GM15510 (cell line): ENCODE data around the gene ARL16.
A peak's percentile ranks its signal among the peaks of the same experiment; 100 is the strongest.

Experiments
- POLR2A ChIP-seq: IDR thresholded peaks from 3 replicates; pipeline ENCODE4 v1.6.1; 2011; ENCODE audit warnings: borderline replicate concordance; ENCODE audit not compliant: insufficient read length; ENCODE audit errors: extremely low read depth

The ARL16 gene

GRCh38 chr17:81703747-81704654, 20.4 kb upstream of the ARL16 start:
- TF ChIP-seq POLR2A, result no peak

- peak; percentile 95 for TF ChIP-seq POLR2A
Measured at GRCh38 chr17:81702934-81703746, 19.5 kb upstream of the ARL16 start, which contains the start of gene MRPL12. TSS of gene MRPL12 (plus strand) at chr17:81703367. CDS start at chr17:81703502, 135 bp downstream.

DNA sequence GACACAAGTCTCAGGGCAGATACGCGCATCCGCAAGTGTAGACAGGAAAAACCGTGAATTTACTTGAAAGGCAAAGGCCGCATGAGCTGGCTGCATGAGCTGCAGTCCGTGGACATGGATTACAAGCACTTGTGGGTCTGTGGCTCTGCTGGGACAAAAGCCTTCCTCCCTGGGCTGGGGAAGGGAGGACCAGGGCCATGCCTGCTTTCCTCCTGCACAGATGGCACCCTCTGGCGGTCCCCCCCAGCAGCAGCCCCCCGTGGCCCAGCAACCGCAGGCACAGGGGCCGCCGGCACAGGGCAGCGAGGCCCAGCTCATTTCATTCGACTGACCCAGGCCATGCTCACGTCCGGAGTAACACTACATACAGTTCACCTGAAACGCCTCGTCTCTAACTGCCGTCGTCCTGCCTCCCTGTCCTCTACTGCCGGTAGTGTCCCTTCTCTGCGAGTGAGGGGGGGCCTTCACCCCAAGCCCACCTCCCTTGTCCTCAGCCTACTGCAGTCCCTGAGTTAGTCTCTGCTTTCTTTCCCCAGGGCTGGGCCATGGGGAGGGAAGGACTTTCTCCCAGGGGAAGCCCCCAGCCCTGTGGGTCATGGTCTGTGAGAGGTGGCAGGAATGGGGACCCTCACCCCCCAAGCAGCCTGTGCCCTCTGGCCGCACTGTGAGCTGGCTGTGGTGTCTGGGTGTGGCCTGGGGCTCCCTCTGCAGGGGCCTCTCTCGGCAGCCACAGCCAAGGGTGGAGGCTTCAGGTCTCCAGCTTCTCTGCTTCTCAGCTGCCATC, 17.9 kb upstream of the ARL16 start:
- TF ChIP-seq POLR2A, result no peak

DNA sequence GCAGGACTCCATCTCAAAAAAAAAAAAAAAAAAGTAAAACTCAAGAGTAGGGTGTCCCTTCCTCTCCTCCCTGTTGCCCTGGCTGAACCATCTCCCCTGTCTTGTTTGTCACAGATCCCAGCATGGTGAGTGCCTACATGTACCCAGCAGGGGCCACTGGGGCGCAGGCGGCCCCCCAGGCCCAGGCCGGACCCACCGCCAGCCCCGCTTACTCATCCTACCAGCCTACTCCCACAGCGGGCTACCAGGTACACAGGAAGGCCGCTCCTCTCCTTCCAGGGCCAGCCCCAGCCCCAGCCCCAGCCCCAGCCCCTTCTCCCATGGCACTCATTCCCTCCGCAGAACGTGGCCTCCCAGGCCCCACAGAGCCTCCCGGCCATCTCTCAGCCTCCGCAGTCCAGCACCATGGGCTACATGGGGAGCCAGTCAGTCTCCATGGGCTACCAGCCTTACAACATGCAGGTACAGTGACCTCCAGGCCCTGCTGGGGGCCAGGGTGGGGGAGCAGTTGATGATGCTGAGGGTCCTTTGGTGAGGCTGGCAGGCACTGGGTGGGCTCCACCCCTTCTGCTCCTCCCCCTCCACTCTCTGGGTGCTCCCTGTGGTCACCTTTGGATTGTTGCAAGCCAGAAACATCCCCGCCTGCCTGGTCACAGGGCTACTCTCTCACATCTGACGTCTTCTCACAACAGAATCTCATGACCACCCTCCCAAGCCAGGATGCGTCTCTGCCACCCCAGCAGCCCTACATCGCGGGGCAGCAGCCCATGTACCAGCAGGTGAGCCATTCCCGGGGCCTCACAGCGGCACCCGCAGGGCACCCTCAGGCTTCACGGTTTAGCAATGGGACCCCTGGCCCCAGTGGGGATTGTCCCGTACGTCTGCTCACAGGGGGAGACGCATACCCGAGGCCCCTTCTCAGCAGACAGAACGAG, 17.0 kb upstream of the ARL16 start:
- TF ChIP-seq POLR2A, result no peak

- TF ChIP-seq POLR2A, result no peak
Measured at GRCh38 chr17:81697261-81698044, 13.9 kb upstream of the ARL16 start.

DNA sequence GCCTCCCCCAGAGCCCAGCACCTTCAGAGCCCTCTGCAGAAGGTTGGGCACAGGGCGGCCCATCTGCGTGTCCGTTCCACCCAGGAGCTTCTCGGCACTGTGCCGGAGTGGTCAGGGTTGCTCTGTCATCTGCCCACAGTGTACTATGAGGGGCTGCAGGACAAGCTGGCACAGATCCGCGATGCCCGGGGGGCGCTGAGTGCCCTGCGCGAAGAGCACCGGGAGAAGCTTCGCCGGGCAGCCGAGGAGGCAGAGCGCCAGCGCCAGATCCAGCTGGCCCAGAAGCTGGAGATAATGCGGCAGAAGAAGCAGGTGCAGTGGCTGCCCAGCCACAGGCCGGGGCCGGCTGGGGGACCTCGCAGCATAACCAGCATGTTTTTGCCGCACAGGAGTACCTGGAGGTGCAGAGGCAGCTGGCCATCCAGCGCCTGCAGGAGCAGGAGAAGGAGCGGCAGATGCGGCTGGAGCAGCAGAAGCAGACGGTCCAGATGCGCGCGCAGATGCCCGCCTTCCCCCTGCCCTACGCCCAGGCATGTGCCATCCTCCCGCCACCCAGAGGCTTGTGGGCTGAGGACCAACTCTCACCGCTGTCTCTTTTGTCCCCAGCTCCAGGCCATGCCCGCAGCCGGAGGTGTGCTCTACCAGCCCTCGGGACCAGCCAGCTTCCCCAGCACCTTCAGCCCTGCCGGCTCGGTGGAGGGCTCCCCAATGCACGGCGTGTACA, 12.8 kb upstream of the ARL16 start:
- TF ChIP-seq POLR2A, result no peak

DNA sequence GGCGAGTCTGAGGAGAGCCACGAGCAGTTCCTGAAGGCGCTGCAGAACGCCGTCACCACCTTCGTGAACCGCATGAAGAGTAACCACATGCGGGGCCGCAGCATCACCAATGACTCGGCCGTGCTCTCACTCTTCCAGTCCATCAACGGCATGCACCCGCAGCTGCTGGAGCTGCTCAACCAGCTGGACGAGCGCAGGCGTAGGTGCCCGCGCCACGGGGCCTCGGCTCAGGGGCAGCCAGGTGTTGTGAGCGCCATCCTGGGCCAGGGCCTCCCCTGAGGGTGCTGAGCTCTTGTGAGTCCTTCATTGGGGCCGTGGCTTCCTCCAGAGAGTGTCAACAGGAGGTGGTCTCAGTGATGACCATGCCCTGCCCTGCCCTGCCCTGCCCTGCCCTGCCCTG, 12.2 kb upstream of the ARL16 start:
- TF ChIP-seq POLR2A, result no peak

DNA sequence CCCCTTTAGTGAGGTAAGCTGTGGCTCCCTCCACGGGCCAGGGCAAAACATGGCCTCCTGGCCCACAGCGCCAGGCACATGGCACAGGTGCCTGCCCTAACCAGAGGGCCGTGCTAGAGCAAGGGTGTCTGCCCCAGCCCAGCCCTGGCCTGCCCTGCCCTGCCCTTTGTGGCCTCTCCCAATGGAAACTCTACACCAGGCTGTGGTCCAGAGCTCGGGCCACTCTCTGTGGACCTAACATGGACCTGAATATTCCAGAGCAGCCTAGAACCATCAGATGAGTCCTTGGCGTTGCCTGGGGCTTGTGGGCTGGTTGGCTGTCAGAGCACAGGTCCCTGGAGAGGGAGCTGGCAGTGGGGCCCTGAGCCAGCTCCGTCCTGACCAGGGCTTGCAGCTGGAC, 11.6 kb upstream of the ARL16 start:
- TF ChIP-seq POLR2A, result no peak

DNA sequence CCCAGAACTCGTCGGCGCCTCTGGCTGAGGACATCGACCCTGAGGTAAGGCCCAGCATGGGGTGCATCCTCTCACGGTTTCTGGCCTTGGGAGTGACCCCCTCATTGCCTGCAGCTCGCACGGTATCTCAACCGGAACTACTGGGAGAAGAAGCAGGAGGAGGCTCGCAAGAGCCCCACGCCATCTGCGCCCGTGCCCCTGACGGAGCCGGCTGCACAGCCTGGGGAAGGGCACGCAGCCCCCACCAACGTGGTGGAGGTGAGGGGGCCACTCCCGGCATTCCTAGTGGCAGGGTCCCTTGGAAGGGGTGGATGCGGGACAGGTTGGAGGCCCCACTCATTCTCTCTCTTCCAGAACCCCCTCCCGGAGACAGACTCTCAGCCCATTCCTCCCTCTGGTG, 11.2 kb upstream of the ARL16 start:
- TF ChIP-seq POLR2A, result no peak

- TF ChIP-seq POLR2A, result no peak
Measured at GRCh38 chr17:81693509-81694210, 10.1 kb upstream of the ARL16 start.

GRCh38 chr17:81691608-81692007, 8.0 kb upstream of the ARL16 start:
- TF ChIP-seq POLR2A, result no peak

DNA sequence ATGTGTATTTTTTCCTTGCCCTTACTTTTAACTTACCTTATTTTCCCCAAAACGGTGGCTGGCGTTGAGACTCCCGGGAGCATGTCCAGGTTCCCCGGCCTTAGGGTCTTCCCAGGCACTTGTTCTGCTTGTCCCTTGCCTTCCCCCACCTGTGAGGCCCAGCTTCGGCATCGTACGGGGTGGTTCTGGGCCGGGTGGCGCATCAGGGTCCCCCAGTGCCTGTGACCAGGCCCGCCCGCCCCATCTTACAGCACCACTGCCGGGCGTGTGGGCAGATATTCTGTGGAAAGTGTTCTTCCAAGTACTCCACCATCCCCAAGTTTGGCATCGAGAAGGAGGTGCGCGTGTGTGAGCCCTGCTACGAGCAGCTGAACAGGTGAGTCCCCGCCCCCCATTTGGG, 7.6 kb upstream of the ARL16 start:
- TF ChIP-seq POLR2A, result no peak
